A204.1 (cell line): ENCODE data around the gene DOCK7.
"Not testable (repeated sequence)": the region's sequence is repeated elsewhere in the genome, so short reads cannot be mapped to it uniquely, and the experiment has no call there.

Experiments used
- FAIRE-seq: peaks from 2 replicates; lab custom pipeline; 2012; peaks lifted over from hg19 to GRCh38; lab: Jason Lieb, UNC

The DOCK7 gene

DNA sequence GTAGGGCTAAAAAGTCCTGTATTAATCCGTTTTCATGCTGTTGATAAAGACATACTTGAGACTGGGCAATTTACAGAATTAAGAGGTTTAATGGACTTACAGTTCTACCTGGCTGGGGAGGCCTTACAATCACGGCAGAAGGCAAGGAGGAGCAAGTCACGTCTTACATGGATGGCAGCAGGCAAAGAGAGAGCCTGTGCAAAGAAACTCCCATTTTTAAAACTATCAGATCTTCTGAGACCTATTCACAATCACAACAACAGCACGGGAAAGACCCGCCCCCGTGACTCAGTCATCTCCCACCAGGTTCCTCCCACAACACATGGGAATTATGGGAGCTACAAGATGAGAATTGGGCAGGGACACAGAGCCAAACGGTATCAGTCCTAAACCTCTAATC lies 6.3 kb upstream of the DOCK7 start:
- not testable (repeated sequence) for FAIRE-seq

DNA sequence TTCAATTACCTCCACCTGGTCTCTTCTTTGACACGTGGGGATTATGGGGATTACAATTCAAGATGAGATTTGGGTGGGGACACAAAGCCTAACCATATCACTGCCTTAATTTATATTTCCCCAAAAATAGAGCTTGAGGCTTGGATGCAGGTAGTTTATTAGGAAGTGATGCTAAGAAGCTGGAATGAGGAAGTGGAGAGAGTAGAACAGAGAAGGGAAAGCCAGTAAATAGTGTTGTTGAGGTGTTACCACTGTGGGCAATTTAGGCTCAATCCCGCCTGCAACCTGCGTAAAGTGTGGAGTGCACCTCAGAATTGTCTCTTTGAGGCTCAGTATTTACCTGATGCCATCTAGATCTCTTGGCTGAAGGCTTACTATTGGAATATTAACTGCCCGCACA lies 4.9 kb upstream of the DOCK7 start:
- no peak for FAIRE-seq

- FAIRE-seq = no peak
These were observed 3.1 kb upstream of the DOCK7 start for GRCh38 chr1:62691062-62691844.

GRCh38 chr1:62689524-62689923 lies 1.3 kb upstream of the DOCK7 start:
- FAIRE-seq = no peak

GRCh38 chr1:62688687-62689085 lies 500 bp upstream of the DOCK7 start:
- FAIRE-seq = no peak

DNA sequence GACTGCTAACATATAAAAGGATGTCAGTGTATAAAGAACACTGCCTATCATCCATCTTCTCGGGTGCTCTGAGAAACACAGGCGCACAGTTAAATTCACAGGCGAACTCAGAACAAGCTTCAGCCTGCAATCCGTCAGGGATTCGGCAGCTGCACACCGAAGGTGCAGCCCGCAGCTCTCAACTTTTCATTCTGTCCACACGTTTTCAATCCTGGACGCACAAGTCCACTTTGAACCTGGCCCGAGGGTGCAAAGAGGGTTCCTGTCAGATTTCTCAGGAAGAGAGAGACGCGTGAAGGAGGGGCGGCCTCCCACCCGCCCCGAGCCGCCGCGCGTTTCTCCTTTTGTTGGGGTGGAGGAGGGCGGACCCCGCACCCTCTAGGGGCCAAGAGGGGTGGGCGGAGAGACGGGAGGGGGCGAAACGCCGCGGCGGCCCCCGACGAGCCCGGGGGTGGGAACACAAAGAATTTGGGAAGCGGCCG lies 724 bp downstream of the DOCK7 start:
- no peak for FAIRE-seq

GRCh38 chr1:62686822-62687221 lies 1.4 kb downstream of the DOCK7 start:
- no peak for FAIRE-seq

DNA sequence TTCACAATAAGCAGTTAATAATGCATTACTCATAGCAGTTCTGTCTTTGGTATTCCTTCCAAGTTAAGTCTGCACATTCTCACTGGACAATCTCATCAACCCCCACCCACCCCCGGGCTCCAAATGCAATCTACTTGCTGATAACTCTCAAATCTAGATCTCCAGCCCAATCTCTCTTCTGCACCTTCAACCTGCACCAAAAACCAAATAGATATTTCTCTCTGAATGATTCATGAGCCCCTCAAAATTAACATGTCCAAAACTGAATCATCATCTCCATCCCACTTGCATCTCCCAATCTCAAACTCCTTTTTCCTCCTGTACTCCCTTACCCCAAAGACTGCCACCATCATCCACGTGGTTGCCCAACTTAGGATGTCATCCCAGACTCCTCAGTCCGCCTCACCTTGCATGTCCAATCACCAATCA lies 2.7 kb downstream of the DOCK7 start:
- FAIRE-seq = no peak

- no peak for FAIRE-seq
These were observed 5.7 kb downstream of the DOCK7 start for GRCh38 chr1:62682531-62682930.

DNA sequence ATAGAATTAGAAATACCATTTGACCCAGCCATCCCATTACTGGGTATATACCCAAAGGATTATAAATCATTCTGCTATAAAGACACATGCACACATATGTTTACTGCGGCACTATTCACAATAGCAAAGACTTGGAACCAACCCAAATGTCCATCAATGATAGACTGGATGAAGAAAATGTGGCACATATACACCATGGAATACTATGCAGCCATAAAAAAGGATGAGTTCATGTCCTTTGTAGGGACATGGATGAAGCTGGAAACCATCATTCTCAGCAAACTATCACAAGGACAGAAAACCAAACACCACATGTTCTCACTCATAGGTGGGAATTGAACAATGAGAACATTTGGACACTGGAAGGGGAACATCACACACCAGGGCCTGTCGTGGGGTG lies 7.2 kb downstream of the DOCK7 start:
- not testable (repeated sequence) for FAIRE-seq

DNA sequence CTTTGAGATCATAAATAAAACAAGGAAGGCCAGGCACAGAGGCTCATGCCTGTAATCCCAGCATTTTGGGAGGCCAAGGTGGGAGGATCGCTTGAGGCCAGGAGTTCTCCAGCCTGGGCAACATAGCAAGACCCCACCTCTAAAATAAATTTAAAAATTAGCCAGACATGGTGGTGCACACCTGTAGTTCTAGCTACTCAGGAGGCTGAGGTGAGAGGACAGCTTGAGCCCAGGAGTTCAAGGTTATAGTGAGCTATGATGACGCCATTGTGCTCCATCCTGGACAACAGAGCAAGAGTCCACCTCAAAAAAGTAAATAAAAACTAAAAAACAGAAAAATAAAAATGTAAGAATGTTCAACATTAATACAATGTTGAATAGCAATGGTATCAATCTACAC lies 10.4 kb downstream of the DOCK7 start:
- FAIRE-seq = not testable (repeated sequence)

- FAIRE-seq = no peak
These were observed 11.4 kb downstream of the DOCK7 start for GRCh38 chr1:62676611-62677356.

- no peak for FAIRE-seq
These were observed 14.6 kb downstream of the DOCK7 start for GRCh38 chr1:62673629-62674028.

- FAIRE-seq = no peak
These were observed 16.2 kb downstream of the DOCK7 start for GRCh38 chr1:62672029-62672428.

DNA sequence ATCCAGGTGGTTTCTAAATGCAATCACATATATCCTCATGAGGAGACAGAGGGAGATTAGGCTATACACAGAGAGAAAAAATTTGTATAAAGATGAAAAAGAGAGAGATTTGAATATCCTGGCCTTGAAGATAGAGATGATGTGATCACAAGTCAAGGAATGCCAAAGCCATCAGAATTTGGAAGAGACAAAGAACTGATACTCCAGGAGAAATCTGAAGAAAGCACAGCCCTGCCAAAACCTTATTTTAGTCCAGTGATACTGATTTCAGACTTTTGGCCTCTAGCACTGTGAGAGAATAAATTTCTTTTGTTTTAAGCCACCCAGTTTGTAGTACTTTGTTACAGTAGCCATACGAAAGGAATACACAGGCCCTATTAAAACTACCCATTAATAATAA lies 33.4 kb downstream of the DOCK7 start:
- no peak for FAIRE-seq

DNA sequence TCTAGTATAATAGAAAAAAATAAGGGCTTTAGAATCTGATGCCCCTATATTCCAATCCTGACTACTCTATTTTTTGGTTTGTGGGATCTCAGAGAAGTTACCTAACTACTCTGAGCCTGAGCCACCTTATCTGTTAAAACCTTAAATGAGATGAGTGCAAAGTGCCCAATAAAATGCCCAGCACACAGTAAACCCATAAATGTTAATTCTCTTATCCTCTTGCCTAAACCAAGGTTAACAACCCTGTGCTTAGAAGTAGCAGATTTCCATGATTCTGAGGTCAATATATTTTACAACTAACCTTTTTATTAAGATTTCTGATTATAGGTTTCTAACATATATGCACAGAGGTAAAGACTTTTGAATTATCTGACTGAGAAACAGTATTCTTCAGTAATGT lies 35.8 kb downstream of the DOCK7 start:
- no peak for FAIRE-seq

DNA sequence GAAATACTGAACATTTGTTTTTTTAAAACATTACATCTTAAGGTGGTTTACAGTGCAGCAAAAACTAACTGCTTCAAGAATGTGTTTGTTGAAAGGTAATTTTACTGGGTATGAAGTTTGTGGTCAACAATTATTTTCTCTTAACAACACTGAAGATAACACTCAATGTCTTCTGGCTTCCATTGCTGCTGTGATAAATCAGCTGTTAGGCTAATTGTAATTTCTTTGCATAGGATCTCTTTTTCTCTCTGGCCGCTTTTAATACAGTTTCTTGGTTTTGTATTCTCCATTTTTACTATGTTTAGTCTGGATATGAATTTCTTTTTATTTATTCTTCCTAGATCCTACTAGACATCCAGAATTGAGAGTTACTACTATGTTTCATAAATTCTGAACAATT lies 44.9 kb downstream of the DOCK7 start:
- FAIRE-seq = no peak

DNA sequence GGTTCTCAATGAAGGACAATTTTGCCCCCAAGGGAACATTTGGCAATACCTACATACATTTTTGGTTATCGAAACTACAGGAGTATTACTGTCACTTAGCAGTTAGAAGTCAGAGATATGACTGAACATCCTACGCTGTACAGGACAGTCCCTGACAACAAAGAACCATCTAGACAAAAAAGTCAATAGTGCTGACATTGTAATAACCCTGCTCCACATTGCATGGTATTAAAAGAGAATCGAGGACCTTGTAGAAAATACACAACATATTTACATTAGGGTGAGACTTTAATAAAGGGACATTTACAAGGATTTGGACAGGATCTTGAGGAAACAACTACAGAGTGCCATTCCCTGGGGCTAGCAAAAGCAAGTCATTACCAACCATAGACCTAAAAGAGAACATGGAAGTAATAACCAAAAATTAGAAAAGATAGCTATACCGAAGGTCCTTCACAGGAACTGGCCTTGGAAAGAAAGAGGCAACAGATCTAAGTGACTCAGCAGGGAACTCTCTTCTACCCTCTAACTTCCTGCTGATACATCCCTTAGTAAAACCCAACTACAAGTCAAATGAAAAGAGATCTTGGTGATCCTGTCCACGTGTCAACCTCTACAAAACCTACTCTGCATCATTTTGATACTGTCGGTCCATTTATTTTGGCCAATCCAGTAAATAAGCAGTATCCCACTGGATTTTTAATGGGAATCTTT lies 50.6 kb downstream of the DOCK7 start:
- FAIRE-seq = no peak

DNA sequence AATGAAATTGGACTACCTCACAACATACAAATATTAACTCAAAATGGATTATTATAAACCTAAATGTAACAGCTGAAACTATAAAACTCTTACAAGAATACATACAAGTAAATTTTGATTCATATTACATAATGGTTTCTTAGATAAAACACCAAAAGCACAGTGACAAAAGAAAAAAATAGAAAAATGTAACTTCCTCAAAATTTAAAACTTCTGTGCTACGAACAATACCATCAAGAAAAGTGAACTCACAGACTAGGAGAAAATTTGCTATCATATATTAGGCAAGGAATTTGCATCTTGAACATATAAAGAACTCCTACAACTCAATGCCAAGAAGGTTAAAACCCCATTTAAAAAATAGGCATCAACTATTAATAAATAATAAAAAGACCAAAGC lies 59.7 kb downstream of the DOCK7 start:
- no peak for FAIRE-seq

DNA sequence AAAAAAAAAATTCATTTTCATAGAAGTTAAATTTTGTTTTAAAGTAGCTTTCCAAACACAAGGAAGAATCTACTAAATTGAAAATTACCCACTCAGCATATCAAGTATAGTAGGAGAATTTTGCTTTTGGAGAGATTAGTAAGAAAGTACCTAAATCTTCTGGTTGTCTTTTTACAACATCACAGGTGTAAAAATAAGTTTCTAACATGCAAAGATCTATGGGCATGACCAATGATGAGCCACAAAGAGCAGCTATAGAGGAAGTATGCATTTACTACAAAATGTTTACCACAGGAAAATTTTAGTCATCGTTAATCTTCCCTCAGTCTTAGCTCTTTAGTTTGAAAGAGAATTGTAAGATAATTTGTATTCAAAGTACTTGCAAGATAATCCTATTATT lies 62.8 kb downstream of the DOCK7 start:
- no peak for FAIRE-seq

DNA sequence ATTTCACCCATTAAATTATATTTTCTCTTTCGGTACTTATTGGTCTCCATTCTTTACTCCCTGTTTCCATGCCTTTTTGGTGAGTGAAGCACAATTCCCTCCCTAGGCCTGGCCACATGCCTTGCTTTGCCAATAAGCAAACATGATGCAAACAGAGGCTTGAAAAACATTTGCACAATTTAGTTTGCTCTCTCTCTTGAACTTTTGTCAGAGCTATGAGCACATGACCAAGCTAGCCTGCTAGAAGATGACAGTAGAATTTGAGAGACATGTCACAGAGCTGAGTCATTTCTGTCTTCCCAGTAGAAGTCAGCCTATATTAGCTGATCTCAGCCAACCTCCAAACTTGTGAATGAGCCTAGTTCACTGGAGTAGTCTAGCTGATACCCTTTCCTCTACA lies 66.3 kb downstream of the DOCK7 start:
- no peak for FAIRE-seq

GRCh38 chr1:62613890-62614289 lies 74.3 kb downstream of the DOCK7 start:
- no peak for FAIRE-seq

DNA sequence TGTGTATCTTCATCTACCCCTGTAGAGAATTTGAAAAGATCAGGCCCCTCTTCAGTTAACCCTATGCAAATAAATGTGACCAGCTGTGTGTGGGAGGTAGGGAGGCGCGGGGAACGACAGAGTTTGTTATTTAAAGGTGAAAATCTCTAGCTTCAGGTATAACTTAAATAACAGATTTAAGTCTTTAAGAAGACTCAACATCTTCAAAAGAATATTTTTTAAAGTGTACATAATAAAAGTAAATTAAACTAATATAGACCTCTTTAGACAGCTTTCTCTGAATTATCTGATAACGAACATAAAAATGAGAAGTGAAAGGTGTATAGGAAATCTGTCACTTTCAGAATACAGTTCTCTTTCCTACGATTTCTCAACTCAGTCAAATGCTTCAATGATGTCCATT lies 74.9 kb downstream of the DOCK7 start:
- no peak for FAIRE-seq
